Suppressor macrophage treated with lipopolysaccharide for 4 hours (primary cell): ENCODE data around the gene SYNPR.
"Not testable (repeated sequence)": the region's sequence is repeated elsewhere in the genome, so short reads cannot be mapped to it uniquely, and the experiment has no call there.

Experiments used
- DNase-seq: peaks from one replicate; pipeline ENCODE4 v3.0.0-alpha.2; 2020

Gene SYNPR

GRCh38 chr3:63278171-63279004, at the start of gene SYNPR:
TSS of gene SYNPR (plus strand) at chr3:63278308.
- DNase-seq, result no peak

GRCh38 chr3:63228677-63229076, 49.4 kb upstream of the SYNPR start:
- DNase-seq, result peak; percentile 23

GRCh38 chr3:63230146-63230545, 48.0 kb upstream of the SYNPR start:
- no peak for DNase-seq

- no peak for DNase-seq
Observed at GRCh38 chr3:63231643-63232042, 46.5 kb upstream of the SYNPR start.

- no peak for DNase-seq
Observed at GRCh38 chr3:63232764-63233396, 45.2 kb upstream of the SYNPR start.

- no peak for DNase-seq
Observed at GRCh38 chr3:63240381-63240902, 37.7 kb upstream of the SYNPR start.

- no peak for DNase-seq
Observed at GRCh38 chr3:63242124-63242523, 36.0 kb upstream of the SYNPR start.

GRCh38 chr3:63244486-63244885, 33.6 kb upstream of the SYNPR start:
- DNase-seq, result no peak

GRCh38 chr3:63245726-63246241, 32.3 kb upstream of the SYNPR start:
- no peak for DNase-seq

GRCh38 chr3:63248015-63248414, 30.1 kb upstream of the SYNPR start:
- no peak for DNase-seq

GRCh38 chr3:63251499-63251898, 26.6 kb upstream of the SYNPR start:
- no peak for DNase-seq

- DNase-seq, result not testable (repeated sequence)
Observed at GRCh38 chr3:63255819-63256218, 22.3 kb upstream of the SYNPR start.

GRCh38 chr3:63264716-63265115, 13.4 kb upstream of the SYNPR start:
- no peak for DNase-seq

GRCh38 chr3:63274359-63274758, 3.7 kb upstream of the SYNPR start:
- DNase-seq, result no peak

- DNase-seq, result no peak
Observed at GRCh38 chr3:63279005-63279841, 1.1 kb downstream of the SYNPR start.

GRCh38 chr3:63287610-63288009, 9.5 kb downstream of the SYNPR start:
- no peak for DNase-seq

GRCh38 chr3:63290686-63291085, 12.6 kb downstream of the SYNPR start:
- DNase-seq, result no peak

GRCh38 chr3:63294332-63294731, 16.2 kb downstream of the SYNPR start:
- no peak for DNase-seq

GRCh38 chr3:63295356-63295755, 17.2 kb downstream of the SYNPR start:
- no peak for DNase-seq

GRCh38 chr3:63295806-63296205, 17.7 kb downstream of the SYNPR start:
- no peak for DNase-seq

GRCh38 chr3:63296249-63296648, 18.1 kb downstream of the SYNPR start:
- DNase-seq, result no peak

- DNase-seq, result no peak
Observed at GRCh38 chr3:63303238-63303637, 25.1 kb downstream of the SYNPR start.

GRCh38 chr3:63304421-63304820, 26.3 kb downstream of the SYNPR start:
- DNase-seq, result no peak
